Stimulated activated CD4-positive, alpha-beta T cell treated with anti-CD3 and anti-CD28 coated beads, Interleukin-1b, Interleukin-23, amount 100 ng/mL, for 1 hour (primary cell): Measurements from ENCODE around the gene RAVER1.
"Not testable (repeated sequence)": the region's sequence is repeated elsewhere in the genome, so short reads cannot be mapped to it uniquely, and the experiment has no call there.

ENCODE experiments used
- DNase-seq, 2 donors: peaks; one replicate each; pipeline ENCODE4 v3.0.0-alpha.2; 2020; ENCODE audit warnings: low read depth in 2 of 2

Gene RAVER1

GRCh38 chr19:10291554-10292205 is 41.6 kb downstream of the RAVER1 start:
- DNase-seq: no peak

GRCh38 chr19:10290876-10291553 is 42.3 kb downstream of the RAVER1 start:
- no peak for DNase-seq

GRCh38 chr19:10290357-10290875 is 42.9 kb downstream of the RAVER1 start:
- DNase-seq: no peak

GRCh38 chr19:10289836-10290356 is 43.4 kb downstream of the RAVER1 start, which contains the start of gene ICAM5:
ICAM5 (plus strand) TSS chr19:10289952; CDS start chr19:10290044, 92 bp downstream.
- no peak for DNase-seq

- no peak for DNase-seq
Measured at GRCh38 chr19:10289167-10289835, 44.0 kb downstream of the RAVER1 start.

- DNase-seq: no peak
Measured at GRCh38 chr19:10288662-10289166, 44.6 kb downstream of the RAVER1 start.

GRCh38 chr19:10286803-10287737 is 46.3 kb downstream of the RAVER1 start, which contains the start of gene ICAM4:
ICAM4 (plus strand) TSS chr19:10286955; CDS start chr19:10287013, 58 bp downstream.
- DNase-seq: no peak

GRCh38 chr19:10285393-10285792 is 47.9 kb downstream of the RAVER1 start:
- DNase-seq: no peak

- DNase-seq: no peak
Measured at GRCh38 chr19:10284960-10285278, 48.4 kb downstream of the RAVER1 start.

GRCh38 chr19:10284065-10284959 is 49.0 kb downstream of the RAVER1 start:
- no peak for DNase-seq

- DNase-seq: no peak
Measured at GRCh38 chr19:10283301-10284064, 49.8 kb downstream of the RAVER1 start.

- DNase-seq: not testable (repeated sequence)
Measured at GRCh38 chr19:10282043-10282442, 51.3 kb downstream of the RAVER1 start.

- DNase-seq: no peak
Measured at GRCh38 chr19:10279737-10280442, 53.4 kb downstream of the RAVER1 start.

- DNase-seq: no peak
Measured at GRCh38 chr19:10278935-10279334, 54.4 kb downstream of the RAVER1 start.

GRCh38 chr19:10277795-10278589 is 55.3 kb downstream of the RAVER1 start:
- no peak for DNase-seq

- no peak for DNase-seq
Measured at GRCh38 chr19:10274589-10274988, 58.7 kb downstream of the RAVER1 start.

- no peak for DNase-seq
Measured at GRCh38 chr19:10271543-10272086, 61.7 kb downstream of the RAVER1 start.
